GM19324 (cell line): ENCODE measurements around the gene BBC3.
"Not testable (repeated sequence)": the region's sequence is repeated elsewhere in the genome, so short reads cannot be mapped to it uniquely, and the experiment has no call there.

Experiments
- ATAC-seq: cut with Tn5 transposase; IDR thresholded peaks from one replicate; pipeline ENCODE4 v1.9.1; 2021; ENCODE audit warnings: mild to moderate bottlenecking, moderate library complexity; ENCODE audit not compliant: unreplicated experiment, low FRiP score

BBC3 gene

GRCh38 chr19:47230921-47231214 lies at the start of gene BBC3:
Gene BBC3 (minus strand): TSS chr19:47231199. CDS start chr19:47228431, 2,768 bp downstream.
- ATAC-seq = no peak

DNA sequence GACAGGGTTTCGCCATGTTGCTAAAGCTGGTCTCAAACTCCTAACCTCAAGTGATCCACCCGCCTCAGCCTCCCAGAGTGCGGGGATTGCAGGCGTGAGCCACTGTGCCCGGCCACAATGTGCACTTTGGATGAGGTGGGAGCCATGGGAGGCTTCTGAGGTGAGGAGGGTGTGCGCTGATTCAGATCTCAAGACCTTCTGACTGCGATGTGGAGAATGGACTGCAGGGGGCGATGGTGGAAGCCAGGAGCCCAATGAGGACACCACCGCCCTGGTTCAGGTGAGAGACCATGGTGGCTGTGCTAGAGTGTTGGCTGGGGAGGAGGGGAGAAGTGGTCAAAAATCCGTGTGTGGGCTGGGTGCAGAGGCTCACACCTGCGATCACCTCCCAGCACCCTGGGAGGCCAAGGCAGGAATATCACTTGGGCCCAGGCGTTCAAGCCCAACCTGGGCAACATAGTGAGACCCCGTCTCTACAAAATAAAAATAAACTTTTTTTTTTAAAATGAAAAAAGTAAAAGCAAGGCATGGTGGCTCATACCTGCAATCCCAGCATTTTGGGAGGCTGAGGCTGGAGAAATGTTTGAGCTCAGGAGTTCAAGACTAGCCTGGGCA lies 49.3 kb upstream of the BBC3 start:
- no peak for ATAC-seq

DNA sequence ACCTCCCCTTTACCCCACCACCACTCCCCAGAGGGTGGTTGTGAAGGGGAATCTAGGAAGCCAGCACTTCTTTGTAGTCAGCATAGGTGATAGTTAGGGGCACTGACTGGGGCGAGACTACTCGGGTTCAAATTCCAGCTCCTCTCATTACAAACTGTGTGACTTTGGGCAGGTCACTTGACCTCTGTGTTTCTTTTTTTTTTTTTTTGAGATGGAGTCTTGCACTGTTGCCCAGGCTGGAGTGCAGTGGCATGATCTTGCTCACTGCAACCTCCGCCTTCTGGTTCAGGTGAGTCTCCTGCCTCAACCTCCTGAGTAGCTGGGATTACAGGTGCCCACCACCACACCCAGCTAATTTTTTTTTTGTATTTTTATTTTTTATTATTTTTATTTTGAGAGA lies 45.5 kb upstream of the BBC3 start:
- not testable (repeated sequence) for ATAC-seq

- no peak for ATAC-seq
Observed at GRCh38 chr19:47275791-47276461, 44.9 kb upstream of the BBC3 start.

GRCh38 chr19:47274891-47275761 lies 44.1 kb upstream of the BBC3 start:
- ATAC-seq = peak; percentile 39

GRCh38 chr19:47274071-47274890 lies 43.3 kb upstream of the BBC3 start, which contains the start of gene INAFM1:
Gene INAFM1 (plus strand): TSS chr19:47274885. CDS start chr19:47274920, 35 bp downstream.
- peak; percentile 43 for ATAC-seq

GRCh38 chr19:47273313-47274070 lies 42.5 kb upstream of the BBC3 start:
- peak; percentile 54 for ATAC-seq

- no peak for ATAC-seq
Observed at GRCh38 chr19:47272448-47273312, 41.7 kb upstream of the BBC3 start.

DNA sequence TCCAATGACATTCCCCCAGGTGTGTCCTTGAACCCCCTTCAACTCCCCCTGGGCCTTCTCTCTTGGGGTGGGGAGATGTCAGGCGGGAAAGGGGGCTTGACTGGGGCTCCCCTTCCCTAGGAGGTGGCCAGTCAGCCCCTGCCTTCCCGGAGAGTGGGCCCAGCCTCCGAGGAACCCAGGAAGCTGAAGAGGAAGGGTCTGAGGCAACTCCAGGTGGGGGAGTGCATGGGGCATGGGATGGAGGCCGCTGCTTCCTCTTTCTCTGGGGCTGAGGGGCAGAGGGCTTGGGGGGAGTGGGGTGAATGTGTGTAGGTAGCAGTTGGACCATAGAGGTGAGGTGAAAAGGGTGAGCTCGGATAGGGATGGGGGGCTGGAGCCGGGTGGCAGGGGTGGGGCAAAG lies 41.0 kb upstream of the BBC3 start:
- no peak for ATAC-seq

- ATAC-seq = no peak
Observed at GRCh38 chr19:47270408-47270807, 39.4 kb upstream of the BBC3 start.

DNA sequence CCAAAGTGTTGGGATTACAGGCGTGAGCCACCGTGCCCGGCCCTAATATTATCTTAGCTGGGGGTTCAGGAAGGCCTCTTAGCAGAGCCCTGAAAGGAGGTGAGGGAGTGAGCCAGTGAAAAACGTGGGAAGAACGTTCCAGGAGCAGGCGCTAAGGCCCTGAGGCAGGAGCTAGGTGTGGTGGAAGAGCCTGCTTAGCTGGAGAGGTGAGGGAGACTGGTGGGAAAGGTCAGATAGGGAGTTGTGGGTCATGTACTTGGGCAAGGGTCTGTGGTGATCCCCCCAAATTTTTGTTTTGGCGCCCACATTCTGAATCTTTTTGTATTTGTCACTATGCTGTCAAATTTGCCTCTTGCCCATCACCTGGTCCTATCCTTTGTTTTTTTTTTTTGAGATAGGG lies 38.6 kb upstream of the BBC3 start:
- no peak for ATAC-seq

GRCh38 chr19:47268028-47268427 lies 37.0 kb upstream of the BBC3 start:
- ATAC-seq = no peak

DNA sequence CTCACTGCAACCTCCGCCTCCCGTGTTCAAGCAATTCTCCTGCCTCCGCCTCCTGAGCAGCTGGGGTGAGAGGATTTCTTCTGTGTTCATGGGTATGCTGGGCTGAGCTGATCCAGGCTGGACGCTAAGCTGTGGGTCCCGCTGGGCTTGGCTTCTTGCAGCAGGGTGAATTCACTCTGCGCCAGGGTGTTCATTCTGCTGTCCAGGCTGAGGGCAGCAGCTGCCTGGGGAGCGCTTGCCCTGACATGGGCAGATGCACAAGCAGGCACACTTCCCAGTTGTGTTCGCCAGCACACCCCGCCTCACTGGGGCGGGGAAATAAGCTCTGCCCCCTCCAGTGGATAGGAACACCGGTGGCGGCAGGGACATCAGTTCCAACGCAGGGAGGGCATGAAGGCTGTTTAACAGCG lies 36.4 kb upstream of the BBC3 start:
- ATAC-seq = no peak

- ATAC-seq = no peak
Observed at GRCh38 chr19:47266401-47266941, 35.5 kb upstream of the BBC3 start.

DNA sequence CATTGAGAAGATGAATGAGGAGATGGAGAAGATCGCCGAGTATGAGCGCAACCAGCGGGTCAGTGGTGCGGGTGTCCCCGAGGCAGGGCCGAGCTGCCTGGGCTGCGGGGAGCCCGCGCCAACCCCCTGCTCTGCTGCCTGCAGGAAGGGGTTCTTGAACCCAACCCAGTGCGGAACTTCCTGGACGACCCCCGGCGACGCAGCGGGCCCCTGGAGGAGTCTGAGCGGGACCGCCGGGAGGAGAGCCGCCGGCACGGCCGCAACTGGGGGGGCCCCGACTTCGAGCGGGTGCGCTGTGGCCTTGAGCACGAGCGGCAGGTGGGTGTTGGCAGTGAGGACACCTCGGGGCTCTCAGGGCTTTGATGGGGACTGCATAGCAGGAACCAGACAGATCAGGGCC lies 33.6 kb upstream of the BBC3 start:
- ATAC-seq = no peak

DNA sequence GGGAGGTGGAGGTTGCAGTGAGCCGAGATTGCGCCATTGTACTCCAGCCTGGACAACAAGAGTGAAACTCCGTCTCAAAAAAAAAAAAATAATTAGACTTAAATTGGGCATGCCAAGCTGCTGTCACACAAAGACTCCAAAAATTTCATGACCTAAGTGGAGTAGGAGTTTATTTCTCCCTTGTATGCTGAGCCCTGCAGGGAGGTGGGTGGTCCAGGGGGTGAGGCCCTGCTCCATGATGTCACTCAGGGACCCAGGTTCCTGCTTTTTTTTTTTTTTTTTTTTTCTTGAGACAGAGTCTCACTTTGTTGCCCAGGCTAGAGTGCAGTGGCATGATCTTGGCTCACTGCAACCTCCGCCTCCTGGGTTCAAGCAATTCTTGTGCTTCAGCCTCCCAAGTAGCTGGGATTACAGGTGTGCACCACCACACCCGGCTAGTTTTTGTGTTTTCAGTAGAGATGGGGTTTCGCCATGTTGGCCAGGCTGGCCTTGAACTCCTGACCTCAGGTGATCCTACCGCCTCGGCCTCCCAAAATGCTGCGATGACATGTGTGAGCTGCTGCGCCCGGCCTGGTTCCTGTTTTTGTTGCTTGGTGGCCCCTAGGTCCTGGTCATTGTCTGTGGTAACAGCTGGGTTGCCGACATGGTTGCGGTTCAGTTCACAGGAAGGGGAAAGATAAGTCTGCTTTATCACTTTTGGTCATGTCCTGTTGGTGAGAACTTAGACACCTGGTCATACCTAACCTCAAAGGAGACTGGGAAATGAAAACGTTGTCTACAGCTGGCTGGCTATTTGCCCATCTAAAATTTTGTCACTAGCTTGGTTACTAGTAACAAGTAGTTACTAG lies 31.2 kb upstream of the BBC3 start:
- peak; percentile 52 for ATAC-seq

- no peak for ATAC-seq
Observed at GRCh38 chr19:47260476-47260875, 29.5 kb upstream of the BBC3 start.
